ENCODE results near the gene ADCY5. TPM values are rescaled to one million over a fixed set of nuclear protein-coding genes. Genes with fewer than 3 reads are reported as not detected.

ADCY5 gene
- total RNA-seq, 1 experiment from 2014 or later = 1.4 TPM

DNA sequence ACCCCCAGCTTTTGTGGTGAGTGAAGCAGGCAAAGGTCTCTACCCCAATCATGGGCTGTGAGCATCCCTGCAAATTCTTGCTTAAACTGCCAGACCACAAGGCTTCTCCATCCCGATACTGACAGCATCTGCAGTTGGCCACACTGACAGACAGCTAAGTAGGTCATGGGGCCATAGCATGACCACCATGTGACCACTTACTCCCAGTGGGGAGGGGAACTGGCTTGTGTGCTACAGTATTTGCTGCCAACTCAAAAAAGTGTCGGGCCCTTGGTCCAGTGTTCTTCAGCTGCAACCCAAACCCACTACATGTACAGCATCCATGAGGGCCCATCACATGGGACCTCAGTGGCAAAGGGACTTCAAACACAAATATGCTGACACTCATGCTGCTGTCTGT lies 143.7 kb downstream of the ADCY5 start:
- CTCF ChIA-PET = interaction anchor here (1.4 kb wide), 1 partner anchor 25 kb away, joined by 3 read pairs; no protein-coding TSS in a partner anchor
- POLR2A ChIA-PET = no interaction called here

DNA sequence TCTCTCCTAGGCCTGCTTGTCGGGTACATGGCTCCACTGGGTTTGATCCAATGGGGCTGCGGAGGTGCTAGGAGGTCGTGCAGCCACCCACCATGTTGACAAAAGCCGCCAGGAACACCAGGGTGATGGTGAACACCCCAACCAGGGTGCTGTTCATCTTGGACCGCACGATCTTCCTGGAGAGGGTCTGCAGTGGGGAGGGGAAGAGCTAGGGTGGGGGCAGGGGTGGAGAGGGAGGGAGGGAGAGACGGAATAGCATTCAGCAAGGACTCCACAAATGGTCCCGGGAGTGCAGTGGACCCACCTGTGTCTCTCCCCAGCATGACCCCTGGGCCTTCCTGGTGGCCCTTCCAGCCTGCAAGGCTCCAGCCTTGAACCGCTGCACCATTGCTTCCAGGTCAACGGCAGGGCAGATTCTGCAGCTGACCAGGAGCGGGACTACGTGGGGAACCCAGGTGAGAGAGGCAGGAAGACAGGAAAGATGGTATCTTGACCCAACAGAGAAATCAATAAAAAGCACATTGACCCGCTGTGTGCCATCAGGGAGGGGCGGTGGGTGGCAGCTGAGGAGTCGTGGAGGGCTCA lies 144.8 kb downstream of the ADCY5 start:
- ATAC-seq (no peak), DNase-seq (ENCODE audit: low read depth, low spot score) (no peak)
- TF ChIP-seq POLR2AphosphoS5 (IDR thresholded peaks at IDR 0.05; ENCODE audit: low read depth, low read length) (no peak), TCF7L2 (IDR thresholded peaks at IDR 0.05; ENCODE audit: low read depth, low read length) (no peak), SIN3A (IDR thresholded peaks at IDR 0.05; ENCODE audit: borderline replicate concordance, insufficient read depth, low read depth, low read length) (no peak)
- TF ChIP-seq, protein P1, sequence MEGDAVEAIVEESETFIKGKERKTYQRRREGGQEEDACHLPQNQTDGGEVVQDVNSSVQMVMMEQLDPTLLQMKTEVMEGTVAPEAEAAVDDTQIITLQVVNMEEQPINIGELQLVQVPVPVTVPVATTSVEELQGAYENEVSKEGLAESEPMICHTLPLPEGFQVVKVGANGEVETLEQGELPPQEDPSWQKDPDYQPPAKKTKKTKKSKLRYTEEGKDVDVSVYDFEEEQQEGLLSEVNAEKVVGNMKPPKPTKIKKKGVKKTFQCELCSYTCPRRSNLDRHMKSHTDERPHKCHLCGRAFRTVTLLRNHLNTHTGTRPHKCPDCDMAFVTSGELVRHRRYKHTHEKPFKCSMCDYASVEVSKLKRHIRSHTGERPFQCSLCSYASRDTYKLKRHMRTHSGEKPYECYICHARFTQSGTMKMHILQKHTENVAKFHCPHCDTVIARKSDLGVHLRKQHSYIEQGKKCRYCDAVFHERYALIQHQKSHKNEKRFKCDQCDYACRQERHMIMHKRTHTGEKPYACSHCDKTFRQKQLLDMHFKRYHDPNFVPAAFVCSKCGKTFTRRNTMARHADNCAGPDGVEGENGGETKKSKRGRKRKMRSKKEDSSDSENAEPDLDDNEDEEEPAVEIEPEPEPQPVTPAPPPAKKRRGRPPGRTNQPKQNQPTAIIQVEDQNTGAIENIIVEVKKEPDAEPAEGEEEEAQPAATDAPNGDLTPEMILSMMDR (IDR thresholded peaks at IDR 0.05) = no peak
- TF ChIP-seq, protein P2, sequence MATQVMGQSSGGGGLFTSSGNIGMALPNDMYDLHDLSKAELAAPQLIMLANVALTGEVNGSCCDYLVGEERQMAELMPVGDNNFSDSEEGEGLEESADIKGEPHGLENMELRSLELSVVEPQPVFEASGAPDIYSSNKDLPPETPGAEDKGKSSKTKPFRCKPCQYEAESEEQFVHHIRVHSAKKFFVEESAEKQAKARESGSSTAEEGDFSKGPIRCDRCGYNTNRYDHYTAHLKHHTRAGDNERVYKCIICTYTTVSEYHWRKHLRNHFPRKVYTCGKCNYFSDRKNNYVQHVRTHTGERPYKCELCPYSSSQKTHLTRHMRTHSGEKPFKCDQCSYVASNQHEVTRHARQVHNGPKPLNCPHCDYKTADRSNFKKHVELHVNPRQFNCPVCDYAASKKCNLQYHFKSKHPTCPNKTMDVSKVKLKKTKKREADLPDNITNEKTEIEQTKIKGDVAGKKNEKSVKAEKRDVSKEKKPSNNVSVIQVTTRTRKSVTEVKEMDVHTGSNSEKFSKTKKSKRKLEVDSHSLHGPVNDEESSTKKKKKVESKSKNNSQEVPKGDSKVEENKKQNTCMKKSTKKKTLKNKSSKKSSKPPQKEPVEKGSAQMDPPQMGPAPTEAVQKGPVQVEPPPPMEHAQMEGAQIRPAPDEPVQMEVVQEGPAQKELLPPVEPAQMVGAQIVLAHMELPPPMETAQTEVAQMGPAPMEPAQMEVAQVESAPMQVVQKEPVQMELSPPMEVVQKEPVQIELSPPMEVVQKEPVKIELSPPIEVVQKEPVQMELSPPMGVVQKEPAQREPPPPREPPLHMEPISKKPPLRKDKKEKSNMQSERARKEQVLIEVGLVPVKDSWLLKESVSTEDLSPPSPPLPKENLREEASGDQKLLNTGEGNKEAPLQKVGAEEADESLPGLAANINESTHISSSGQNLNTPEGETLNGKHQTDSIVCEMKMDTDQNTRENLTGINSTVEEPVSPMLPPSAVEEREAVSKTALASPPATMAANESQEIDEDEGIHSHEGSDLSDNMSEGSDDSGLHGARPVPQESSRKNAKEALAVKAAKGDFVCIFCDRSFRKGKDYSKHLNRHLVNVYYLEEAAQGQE (IDR thresholded peaks at IDR 0.05; ENCODE audit: insufficient read depth in 1 of 2, low read depth in 2 of 2, low read length in 1 of 2) = no peak
- Histone ChIP-seq H3K27me3 (ENCODE audit: control insufficient read depth, insufficient read depth, low read length) (no peaks in the 10 kb centered on the region; the same call in 1 of the 2 replicates), H3K4me3 (ENCODE audit: low read depth in 2 of 2, low read length in 2 of 2) (no peak overlapping the region), H3K36me3 (ENCODE audit: control insufficient read depth, insufficient read depth, low read length) (no peaks in the 10 kb centered on the region), H3K9me3 (ENCODE audit: control insufficient read depth, insufficient read depth, low read depth, low read length) (no peaks in the 10 kb centered on the region), H3K4me1 (ENCODE audit: control insufficient read depth, insufficient read depth, low read length) (no peaks in the 10 kb centered on the region), H3K27ac (ENCODE audit: low read length) (no peak overlapping the region)
- in situ Hi-C loops (cut with HindIII; ENCODE audit: low pct_unique_long_range_greater_than_20kb, low sequenced_read_pairs) (no loop called here), intact Hi-C loops (cut with micrococcal nuclease; ENCODE audit: unreplicated experiment) (no loop called here)
- ChIA-PET POLR2A (no interaction called here), CTCF (no interaction called here)
- BruUV-seq (replicated peaks) = no TSS peak

More for the DNA sequence above, 143.7 kb downstream of the ADCY5 start:
- H3K9me3 ChIP-seq (ENCODE audit: control insufficient read depth, insufficient read depth, low read depth, low read length) = no peaks in the 10 kb centered on the region
- H3K27ac ChIP-seq (ENCODE audit: low read length) = no peak overlapping the region
- no peak for ATAC-seq
- H3K27me3 ChIP-seq (ENCODE audit: control insufficient read depth, insufficient read depth, low read length) = no peaks in the 10 kb centered on the region; the same call in 1 of the 2 replicates
- no peak for DNase-seq (ENCODE audit: low read depth, low spot score)
- in situ Hi-C loops (cut with HindIII; ENCODE audit: low pct_unique_long_range_greater_than_20kb, low sequenced_read_pairs) = no loop called here
- no peaks in the 10 kb centered on the region for H3K4me1 ChIP-seq (ENCODE audit: control insufficient read depth, insufficient read depth, low read length)
- H3K36me3 ChIP-seq (ENCODE audit: control insufficient read depth, insufficient read depth, low read length) = no peaks in the 10 kb centered on the region
- BruUV-seq (replicated peaks) = no TSS peak
- intact Hi-C loops (cut with micrococcal nuclease; ENCODE audit: unreplicated experiment) = no loop called here
- TF ChIP-seq, protein P2 (IDR thresholded peaks at IDR 0.05; ENCODE audit: insufficient read depth in 1 of 2, low read depth in 2 of 2, low read length in 1 of 2) = no peak
- TF ChIP-seq POLR2AphosphoS5 (IDR thresholded peaks at IDR 0.05; ENCODE audit: low read depth, low read length) (no peak), TCF7L2 (IDR thresholded peaks at IDR 0.05; ENCODE audit: low read depth, low read length) (no peak), SIN3A (IDR thresholded peaks at IDR 0.05; ENCODE audit: borderline replicate concordance, insufficient read depth, low read depth, low read length) (no peak)
- TF ChIP-seq, protein P1 (IDR thresholded peaks at IDR 0.05) = no peak
- H3K4me3 ChIP-seq (ENCODE audit: low read depth in 2 of 2, low read length in 2 of 2) = no peak overlapping the region

All from Panc1 (cell line).